ENCODE results near the gene NEU1.

DNA sequence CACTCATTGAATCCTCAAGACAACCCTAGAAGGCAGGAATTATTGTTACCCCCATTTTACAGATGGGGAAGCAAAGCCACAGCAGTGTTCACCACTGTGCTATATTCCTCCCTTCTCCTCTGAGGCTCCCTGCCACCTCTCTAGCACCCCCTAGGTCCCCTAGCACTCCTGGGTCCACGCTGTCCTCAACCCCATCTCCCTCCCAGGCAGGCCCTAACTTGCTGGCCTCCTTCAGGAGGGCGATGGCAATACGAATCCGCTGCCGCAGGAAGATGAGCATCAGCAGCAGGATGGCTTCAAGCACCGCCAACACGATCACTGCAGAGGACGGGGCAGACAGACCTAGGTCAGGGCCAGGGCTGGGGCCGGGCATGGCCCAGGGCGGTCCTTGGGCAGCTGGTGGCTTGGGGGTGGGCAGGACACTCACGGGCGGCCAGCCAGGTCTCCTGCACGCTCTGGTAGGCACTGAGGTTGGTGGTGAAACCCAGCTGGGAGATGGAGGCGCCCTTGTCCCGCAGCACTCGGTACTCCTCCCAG, 7.8 kb upstream of the NEU1 start:
- TF ChIP-seq CTCF (conservative IDR thresholded peaks at IDR 0.05; ENCODE audit: low read depth, low read length) (no peak; the same call in 1 of the 2 replicates), EZH2 (IDR thresholded peaks at IDR 0.05; ENCODE audit: borderline replicate concordance, low read depth, low read length, poor library complexity, severe bottlenecking) (no peak)

Data from A673 (cell line).